ENCODE data around the gene NDRG4.

GRCh38 chr16:58507195-58507962 lies 7.4 kb downstream of the NDRG4 start:
- TF ChIP-seq EZH2 (IDR thresholded peaks at IDR 0.05; ENCODE audit: borderline replicate concordance, insufficient read depth, low read depth, low read length, poor library complexity, severe bottlenecking) (no peak), CTCF (IDR thresholded peaks at IDR 0.05) (peak; percentile 11)
